ENCODE data around the gene GARS1. TPM values are rescaled to one million over a fixed set of nuclear protein-coding genes. Genes with fewer than 3 reads are reported as not detected.

The GARS1 gene
- total and polyA plus RNA-seq, 9 donors: 35.0 to 253 (median 55.3) TPM

- no peak overlapping the region for H3K27ac ChIP-seq
- no peak overlapping the region for H3K4me3 ChIP-seq
- H3K36me3 ChIP-seq: no peaks in the 10 kb centered on the region
- DNase-seq: no peak
- no peaks in the 10 kb centered on the region for H3K27me3 ChIP-seq
- H3K9me3 ChIP-seq: no peaks in the 10 kb centered on the region
- no peak for TF ChIP-seq EP300 (IDR thresholded peaks at IDR 0.05)
- no peaks in the 10 kb centered on the region for H3K4me1 ChIP-seq (ENCODE audit: insufficient read depth)
- WGBS, 3 donors: 91 to 93% (median 93%) methylated on average over 4 of the region's 4 CpGs
- intact Hi-C loops (cut with DNase I): no loop called here
These were observed 21.6 kb downstream of the GARS1 start for GRCh38 chr7:30616318-30616717.

- intact Hi-C loops (cut with DNase I): no loop called here
- WGBS, 3 donors: 81 to 83% (median 82%) methylated on average over 2 of the region's 2 CpGs
These were observed 22.7 kb downstream of the GARS1 start for GRCh38 chr7:30617359-30617758.

GRCh38 chr7:30618080-30618676 is 23.5 kb downstream of the GARS1 start:
- TF ChIP-seq, protein P1, sequence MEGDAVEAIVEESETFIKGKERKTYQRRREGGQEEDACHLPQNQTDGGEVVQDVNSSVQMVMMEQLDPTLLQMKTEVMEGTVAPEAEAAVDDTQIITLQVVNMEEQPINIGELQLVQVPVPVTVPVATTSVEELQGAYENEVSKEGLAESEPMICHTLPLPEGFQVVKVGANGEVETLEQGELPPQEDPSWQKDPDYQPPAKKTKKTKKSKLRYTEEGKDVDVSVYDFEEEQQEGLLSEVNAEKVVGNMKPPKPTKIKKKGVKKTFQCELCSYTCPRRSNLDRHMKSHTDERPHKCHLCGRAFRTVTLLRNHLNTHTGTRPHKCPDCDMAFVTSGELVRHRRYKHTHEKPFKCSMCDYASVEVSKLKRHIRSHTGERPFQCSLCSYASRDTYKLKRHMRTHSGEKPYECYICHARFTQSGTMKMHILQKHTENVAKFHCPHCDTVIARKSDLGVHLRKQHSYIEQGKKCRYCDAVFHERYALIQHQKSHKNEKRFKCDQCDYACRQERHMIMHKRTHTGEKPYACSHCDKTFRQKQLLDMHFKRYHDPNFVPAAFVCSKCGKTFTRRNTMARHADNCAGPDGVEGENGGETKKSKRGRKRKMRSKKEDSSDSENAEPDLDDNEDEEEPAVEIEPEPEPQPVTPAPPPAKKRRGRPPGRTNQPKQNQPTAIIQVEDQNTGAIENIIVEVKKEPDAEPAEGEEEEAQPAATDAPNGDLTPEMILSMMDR (IDR thresholded peaks at IDR 0.05): no peak
- TF ChIP-seq EP300 (IDR thresholded peaks at IDR 0.05): no peak
- no peak for TF ChIP-seq POLR2A (IDR thresholded peaks at IDR 0.05)
- Histone ChIP-seq H3K27ac (no peak overlapping the region), H3K4me3 (no peak overlapping the region), H3K27me3 (no peaks in the 10 kb centered on the region), H3K4me1 (ENCODE audit: insufficient read depth) (no peaks in the 10 kb centered on the region), H3K36me3 (no peaks in the 10 kb centered on the region), H3K9me3 (no peaks in the 10 kb centered on the region)
- intact Hi-C loops (cut with DNase I): no loop called here
- DNase-seq: no peak
- WGBS, 3 donors: 89 to 93% (median 90%) methylated on average over 4 of the region's 4 CpGs

More at GRCh38 chr7:30617359-30617758, 22.7 kb downstream of the GARS1 start:
- Histone ChIP-seq H3K27me3 (no peaks in the 10 kb centered on the region), H3K4me3 (no peak overlapping the region), H3K9me3 (no peaks in the 10 kb centered on the region), H3K4me1 (ENCODE audit: insufficient read depth) (no peaks in the 10 kb centered on the region), H3K27ac (no peak overlapping the region), H3K36me3 (no peaks in the 10 kb centered on the region)
- no peak for DNase-seq
- TF ChIP-seq, protein P1 (IDR thresholded peaks at IDR 0.05): no peak
- TF ChIP-seq EP300 (IDR thresholded peaks at IDR 0.05): no peak
- TF ChIP-seq POLR2A (IDR thresholded peaks at IDR 0.05): no peak

- DNase-seq: no peak
- H3K4me1 ChIP-seq (ENCODE audit: insufficient read depth): no peaks in the 10 kb centered on the region
- no peaks in the 10 kb centered on the region for H3K36me3 ChIP-seq
- TF ChIP-seq, protein P1 (IDR thresholded peaks at IDR 0.05): no peak
- no peak for TF ChIP-seq EP300 (IDR thresholded peaks at IDR 0.05)
- no peak for TF ChIP-seq POLR2A (IDR thresholded peaks at IDR 0.05)
- no peak overlapping the region for H3K27ac ChIP-seq
- 76 to 81% (median 81%) methylated on average over 1 of the region's 1 CpG for WGBS, 3 donors
- H3K27me3 ChIP-seq: no peaks in the 10 kb centered on the region
- H3K9me3 ChIP-seq: no peaks in the 10 kb centered on the region
- H3K4me3 ChIP-seq: no peak overlapping the region
- intact Hi-C loops (cut with DNase I): no loop called here
These were observed 24.3 kb downstream of the GARS1 start for GRCh38 chr7:30618961-30619360.

GRCh38 chr7:30625283-30625682 is 30.6 kb downstream of the GARS1 start:
- no peaks in the 10 kb centered on the region for H3K36me3 ChIP-seq
- intact Hi-C loops (cut with DNase I): no loop called here
- no peak for TF ChIP-seq POLR2A (IDR thresholded peaks at IDR 0.05)
- TF ChIP-seq, protein P1 (IDR thresholded peaks at IDR 0.05): no peak
- no peak for TF ChIP-seq EP300 (IDR thresholded peaks at IDR 0.05)

More at GRCh38 chr7:30625283-30625682, 30.6 kb downstream of the GARS1 start:
- Histone ChIP-seq H3K4me3 (no peak overlapping the region), H3K9me3 (no peaks in the 10 kb centered on the region), H3K27me3 (no peaks in the 10 kb centered on the region), H3K4me1 (ENCODE audit: insufficient read depth) (no peaks in the 10 kb centered on the region), H3K27ac (no peak overlapping the region)
- 73 to 75% (median 75%) methylated on average over 1 of the region's 1 CpG for WGBS, 3 donors
- no peak for DNase-seq

Measured in ovary (tissue), 9 donors.